Ishikawa (cell line): ENCODE measurements around the gene ATP2B2.

Source experiments
- CEBPB ChIP-seq: IDR thresholded peaks from 2 replicates; pipeline ENCODE4 v1.6.1; 2012
- CREB1 ChIP-seq: IDR thresholded peaks from 2 replicates; pipeline ENCODE4 v1.6.1; 2012; ENCODE audit warnings: low read depth
- EGR1 ChIP-seq: IDR thresholded peaks from 2 replicates; pipeline ENCODE4 v1.6.1; 2012
- EP300 ChIP-seq: IDR thresholded peaks from 2 replicates; pipeline ENCODE4 v1.6.1; 2012; ENCODE audit warnings: borderline replicate concordance
- FOXM1 ChIP-seq: IDR thresholded peaks from 2 replicates; pipeline ENCODE4 v1.6.1; 2012; ENCODE audit warnings: low read depth, borderline replicate concordance
- RAD21 ChIP-seq: IDR thresholded peaks from 2 replicates; pipeline ENCODE4 v1.6.1; 2012; ENCODE audit warnings: low read depth
- TAF1 ChIP-seq: IDR thresholded peaks from 2 replicates; pipeline ENCODE4 v1.6.1; 2012; ENCODE audit warnings: low read depth, mild to moderate bottlenecking
- TEAD4 ChIP-seq: IDR thresholded peaks from 2 replicates; pipeline ENCODE4 v1.6.1; 2012
- YY1 ChIP-seq: IDR thresholded peaks from 2 replicates; pipeline ENCODE4 v1.6.1; 2012; ENCODE audit warnings: low read depth
- ZBTB7A ChIP-seq: IDR thresholded peaks from 2 replicates; pipeline ENCODE4 v1.6.1; 2012; ENCODE audit warnings: low read depth
- TF ChIP-seq, protein P1 (sequence below): IDR thresholded peaks from 2 replicates; pipeline ENCODE4 v1.6.1; 2012; ENCODE audit warnings: low read depth, mild to moderate bottlenecking
- TF ChIP-seq, protein P2 (sequence below): IDR thresholded peaks from 2 replicates; pipeline ENCODE4 v1.6.1; 2012
- TF ChIP-seq, protein P3 (sequence below): IDR thresholded peaks from 2 replicates; pipeline ENCODE4 v1.6.1; 2012

DNA sequence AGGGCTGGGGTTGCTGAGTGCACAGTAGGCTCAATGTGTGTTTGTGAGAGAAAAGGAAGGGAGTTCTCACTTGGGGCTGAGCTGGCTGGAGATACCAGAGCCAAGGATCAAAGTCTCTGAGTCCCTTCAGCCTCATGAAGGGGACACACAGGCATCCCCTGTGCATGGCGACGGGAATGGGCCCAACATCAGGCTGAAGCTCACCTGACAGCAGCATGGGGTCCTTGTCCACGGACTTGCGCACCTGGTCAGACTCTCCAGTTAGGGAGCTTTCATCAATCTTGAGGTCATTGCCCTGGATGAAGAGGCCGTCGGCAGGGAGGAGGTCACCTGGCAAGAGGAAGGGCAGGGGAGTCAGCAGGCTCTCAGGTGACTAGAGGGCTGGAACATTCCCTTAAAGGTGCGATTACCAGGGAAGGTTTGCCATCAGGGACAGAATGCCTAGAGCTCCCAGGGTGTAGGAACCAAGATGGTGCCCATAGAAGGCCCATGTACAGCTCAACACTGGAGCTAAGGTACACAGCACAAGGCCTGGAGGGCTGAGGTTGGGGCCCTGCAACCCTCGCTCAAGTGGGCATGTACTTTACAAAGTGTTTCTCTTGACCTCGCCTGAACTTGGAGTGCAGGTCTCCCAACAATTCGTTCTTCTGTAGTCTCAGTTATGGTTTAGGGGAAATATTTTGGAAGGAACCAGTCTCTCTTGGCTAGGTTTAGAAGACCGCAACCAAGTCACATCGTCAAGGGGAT, 104.5 kb downstream of the ATP2B2 start:
- TF ChIP-seq EGR1 (no peak), EP300 (no peak), RAD21 (no peak), ZBTB7A (no peak), YY1 (no peak), CEBPB (no peak), CREB1 (no peak), FOXM1 (no peak), TEAD4 (no peak), TAF1 (no peak)
- TF ChIP-seq, protein P1, sequence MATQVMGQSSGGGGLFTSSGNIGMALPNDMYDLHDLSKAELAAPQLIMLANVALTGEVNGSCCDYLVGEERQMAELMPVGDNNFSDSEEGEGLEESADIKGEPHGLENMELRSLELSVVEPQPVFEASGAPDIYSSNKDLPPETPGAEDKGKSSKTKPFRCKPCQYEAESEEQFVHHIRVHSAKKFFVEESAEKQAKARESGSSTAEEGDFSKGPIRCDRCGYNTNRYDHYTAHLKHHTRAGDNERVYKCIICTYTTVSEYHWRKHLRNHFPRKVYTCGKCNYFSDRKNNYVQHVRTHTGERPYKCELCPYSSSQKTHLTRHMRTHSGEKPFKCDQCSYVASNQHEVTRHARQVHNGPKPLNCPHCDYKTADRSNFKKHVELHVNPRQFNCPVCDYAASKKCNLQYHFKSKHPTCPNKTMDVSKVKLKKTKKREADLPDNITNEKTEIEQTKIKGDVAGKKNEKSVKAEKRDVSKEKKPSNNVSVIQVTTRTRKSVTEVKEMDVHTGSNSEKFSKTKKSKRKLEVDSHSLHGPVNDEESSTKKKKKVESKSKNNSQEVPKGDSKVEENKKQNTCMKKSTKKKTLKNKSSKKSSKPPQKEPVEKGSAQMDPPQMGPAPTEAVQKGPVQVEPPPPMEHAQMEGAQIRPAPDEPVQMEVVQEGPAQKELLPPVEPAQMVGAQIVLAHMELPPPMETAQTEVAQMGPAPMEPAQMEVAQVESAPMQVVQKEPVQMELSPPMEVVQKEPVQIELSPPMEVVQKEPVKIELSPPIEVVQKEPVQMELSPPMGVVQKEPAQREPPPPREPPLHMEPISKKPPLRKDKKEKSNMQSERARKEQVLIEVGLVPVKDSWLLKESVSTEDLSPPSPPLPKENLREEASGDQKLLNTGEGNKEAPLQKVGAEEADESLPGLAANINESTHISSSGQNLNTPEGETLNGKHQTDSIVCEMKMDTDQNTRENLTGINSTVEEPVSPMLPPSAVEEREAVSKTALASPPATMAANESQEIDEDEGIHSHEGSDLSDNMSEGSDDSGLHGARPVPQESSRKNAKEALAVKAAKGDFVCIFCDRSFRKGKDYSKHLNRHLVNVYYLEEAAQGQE: no peak
- TF ChIP-seq, protein P2, sequence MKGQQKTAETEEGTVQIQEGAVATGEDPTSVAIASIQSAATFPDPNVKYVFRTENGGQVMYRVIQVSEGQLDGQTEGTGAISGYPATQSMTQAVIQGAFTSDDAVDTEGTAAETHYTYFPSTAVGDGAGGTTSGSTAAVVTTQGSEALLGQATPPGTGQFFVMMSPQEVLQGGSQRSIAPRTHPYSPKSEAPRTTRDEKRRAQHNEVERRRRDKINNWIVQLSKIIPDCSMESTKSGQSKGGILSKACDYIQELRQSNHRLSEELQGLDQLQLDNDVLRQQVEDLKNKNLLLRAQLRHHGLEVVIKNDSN: no peak
- TF ChIP-seq, protein P3, sequence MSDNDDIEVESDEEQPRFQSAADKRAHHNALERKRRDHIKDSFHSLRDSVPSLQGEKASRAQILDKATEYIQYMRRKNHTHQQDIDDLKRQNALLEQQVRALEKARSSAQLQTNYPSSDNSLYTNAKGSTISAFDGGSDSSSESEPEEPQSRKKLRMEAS: no peak
